Measurements from ENCODE around the gene KLF16.
A peak's percentile ranks its signal among the peaks of the same experiment; 100 is the strongest.

KLF16 gene

DNA sequence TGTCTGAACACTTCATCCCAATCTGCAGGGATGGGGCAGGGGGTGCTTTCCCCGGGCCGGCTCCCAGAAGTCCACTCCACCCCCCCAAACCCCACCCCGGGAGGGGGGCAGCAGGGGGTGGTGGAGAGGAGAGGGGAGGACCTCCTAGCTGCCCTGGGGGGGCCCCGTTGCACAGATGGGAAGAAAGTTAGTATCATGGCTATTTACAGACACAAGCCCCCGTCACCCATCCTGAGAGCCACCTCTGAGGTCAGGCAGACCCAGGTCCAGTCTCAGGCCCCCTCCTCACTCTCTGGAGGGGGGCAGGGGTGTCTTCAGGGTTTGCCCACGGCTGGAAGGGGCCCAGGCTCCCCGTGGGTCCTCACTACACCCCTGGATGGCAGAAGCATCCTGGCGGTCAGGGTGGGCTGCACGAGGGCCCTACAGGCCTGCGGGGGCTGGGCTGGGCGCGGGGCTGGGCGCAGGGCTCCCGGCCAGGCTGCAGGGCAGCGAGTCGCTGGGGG is 9.3 kb downstream of the KLF16 start:
- DNase-seq = no peak

DNA sequence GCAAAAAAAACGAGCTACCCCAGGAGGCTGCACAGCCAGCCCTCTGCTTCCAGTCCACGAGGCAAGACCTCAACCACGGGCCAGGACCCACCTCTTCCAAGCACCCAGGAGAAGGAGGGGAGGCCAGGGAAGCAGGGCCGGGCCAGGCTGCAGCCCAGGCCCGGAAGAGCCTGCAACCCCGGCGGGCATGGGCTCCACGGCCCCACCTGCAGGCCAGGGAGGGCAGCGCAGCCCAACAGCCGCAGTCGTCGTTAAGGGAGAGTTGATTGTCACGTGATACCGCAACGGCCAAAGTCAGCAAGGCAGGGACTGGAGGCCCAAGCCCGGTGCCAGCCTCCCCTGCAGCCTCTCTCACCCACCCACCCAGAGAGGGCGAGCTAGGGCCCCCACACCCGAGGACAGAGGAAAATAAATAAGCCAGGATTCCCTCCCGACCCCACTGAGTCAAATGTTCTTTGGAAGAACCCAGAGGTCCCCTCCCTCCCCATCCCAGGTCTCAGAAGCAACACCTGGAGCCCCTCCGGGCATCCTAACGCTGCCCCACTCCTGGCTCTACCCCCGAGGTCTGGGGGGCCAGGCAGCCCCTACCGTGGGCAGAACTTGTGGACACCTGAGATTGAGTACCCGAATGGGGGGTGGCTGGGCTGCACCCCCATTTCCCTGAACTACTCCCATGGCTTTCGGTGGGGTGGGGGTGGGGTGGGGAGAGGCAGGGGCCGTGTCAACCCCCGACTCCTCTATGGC is 9.9 kb downstream of the KLF16 start:
- DNase-seq = peak; percentile 74

DNA sequence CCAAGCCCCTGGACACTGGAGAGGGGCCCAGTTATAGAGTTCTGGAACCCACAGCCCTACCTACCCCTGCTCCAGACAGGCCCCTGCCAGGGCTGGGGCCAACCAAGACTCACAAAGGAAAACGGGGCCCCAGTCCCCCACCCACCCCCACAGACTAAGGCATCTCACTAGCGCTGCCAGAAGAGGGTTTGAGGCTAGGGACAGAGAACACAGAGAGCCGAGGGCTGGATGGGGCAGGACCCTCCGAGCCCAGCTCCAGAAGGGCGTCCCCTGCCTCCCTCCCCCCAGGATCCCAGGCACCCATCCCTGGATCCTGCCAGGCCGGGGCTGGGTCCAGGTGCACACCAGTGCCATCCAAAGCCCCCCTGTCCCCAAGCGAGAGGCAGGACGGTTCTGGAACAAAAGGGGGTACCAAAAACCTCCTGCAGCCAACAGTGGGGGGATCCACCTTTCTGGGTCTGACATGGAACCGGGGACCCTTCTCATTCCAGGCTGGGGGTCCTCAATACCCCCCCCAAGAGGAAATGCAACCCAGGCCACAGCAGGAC is 10.7 kb downstream of the KLF16 start:
- no peak for DNase-seq

DNA sequence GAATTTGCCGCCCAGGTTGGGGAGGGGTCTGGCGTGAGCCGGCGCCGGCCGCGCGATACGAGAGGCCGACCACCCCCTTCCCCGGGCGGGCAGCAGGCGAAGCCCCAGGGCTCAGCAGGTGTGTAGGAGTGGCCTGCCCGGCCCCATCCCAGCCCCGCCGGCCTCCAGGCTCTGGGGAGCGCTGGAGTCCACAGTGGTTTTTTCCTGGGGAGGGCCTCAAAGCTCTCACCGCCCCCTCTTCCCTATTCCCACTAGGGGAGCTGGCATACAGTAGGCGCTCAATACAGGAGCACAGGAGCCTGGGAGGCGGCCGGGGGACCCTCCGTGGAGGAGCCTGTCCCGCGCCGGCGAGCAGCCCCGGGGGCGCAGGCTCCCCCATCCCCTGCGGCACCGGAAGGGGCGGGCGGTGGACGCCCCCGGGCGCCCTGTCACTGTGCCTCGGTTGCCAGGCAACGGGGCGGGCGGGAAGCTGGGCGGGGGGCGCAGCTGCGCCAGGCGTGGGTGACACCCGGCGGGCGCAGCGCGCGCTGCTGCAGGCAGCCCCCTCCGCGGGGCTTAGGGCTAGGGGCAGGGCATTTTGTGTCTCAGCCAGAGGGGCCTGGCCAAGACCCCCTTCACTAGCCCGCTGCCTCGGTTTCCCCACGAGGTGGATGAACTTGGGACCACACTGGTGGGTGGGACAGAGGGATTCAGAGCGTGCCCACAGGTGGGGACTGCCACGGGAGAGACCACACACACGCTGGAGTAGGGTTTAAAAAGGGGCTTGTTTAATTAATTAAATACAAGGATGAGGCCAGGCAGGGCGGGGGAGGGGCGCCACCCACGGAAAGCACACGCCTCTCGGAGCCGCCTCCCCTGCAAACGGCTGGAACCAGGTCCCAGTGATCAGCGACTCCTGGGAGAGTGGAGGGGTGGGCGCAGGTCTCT is 11.5 kb downstream of the KLF16 start:
- DNase-seq = peak; percentile 68

DNA sequence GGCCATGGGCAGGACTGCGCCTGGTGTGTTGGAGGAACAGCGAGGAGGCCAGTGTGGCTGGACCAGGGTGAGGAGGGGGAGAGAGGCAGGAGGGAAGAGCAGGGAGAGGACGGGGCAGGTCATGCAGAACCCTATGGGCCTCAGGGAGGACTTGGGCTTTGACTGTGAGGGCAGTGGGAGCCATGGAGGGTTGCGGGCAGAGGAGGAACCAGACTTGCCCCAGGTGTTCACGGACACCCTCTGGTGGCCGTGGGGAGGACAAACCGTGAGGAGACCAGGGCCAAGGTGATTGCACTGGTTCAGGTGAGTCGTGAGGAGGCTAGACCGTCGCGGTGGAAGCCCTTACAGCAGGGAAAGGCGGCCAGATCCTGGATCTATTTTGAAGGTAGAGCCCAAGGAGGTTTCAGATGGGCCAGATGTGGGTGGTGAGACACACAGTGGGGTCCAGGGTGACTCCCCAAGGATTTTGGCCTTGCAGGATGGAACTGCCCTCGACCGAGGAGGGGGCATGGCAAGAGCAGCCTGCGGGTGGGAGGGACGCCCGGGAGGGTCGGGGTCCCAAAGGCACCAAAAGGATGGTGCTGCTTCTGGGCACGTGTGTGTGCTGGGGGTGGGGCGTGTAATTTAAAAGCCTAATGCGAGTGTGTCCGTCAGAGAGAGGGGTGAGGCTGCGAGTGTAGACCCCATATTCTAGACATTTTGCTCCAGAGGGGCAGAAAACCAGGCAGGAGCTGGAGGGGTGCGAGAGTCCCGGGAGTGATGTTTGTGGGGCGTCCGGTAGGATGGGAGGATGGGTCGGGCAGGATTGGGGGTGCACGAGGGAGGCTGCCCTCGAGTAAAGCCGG is 12.3 kb downstream of the KLF16 start:
- DNase-seq = no peak

DNA sequence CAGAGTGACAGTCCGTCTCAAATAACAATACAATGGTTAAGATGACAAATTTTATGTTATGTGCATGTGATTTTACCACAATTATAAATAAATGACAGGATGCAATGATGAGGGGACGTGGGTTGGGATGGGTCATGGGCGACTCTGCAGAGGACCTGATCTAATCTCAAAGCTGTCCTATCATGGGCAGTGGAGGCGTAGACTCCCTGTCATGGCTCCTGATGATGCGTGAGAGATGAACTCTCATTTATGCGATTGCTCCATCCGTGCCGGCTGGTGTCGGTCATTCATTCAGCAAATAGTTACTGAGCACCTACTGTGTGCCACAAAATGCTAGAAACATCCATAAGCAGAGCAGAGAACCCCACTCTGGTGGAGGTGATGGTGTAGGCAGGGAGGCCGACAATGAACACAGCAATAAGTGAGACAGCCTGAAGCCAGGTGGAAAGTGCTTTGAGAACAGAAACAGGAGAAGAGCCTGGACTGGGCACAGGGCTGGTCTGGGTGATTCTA is 13.4 kb downstream of the KLF16 start:
- no peak for DNase-seq

DNA sequence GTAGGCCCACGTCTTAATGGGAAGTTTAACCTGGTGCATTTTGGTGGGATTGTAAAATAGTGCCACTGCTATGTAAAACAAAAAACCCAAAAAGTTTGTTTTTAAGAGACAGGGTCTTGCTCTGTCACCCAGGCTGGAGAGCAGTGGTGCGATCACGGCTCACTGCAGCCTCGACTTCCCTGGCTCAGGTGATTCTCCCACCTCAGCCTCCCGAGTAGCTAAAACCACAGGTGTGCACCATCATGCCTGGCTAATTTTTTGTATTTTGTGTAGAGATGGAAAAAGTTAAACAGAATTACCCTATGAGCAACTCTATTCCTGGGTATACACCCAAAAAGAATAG is 14.3 kb downstream of the KLF16 start:
- DNase-seq = no peak

DNA sequence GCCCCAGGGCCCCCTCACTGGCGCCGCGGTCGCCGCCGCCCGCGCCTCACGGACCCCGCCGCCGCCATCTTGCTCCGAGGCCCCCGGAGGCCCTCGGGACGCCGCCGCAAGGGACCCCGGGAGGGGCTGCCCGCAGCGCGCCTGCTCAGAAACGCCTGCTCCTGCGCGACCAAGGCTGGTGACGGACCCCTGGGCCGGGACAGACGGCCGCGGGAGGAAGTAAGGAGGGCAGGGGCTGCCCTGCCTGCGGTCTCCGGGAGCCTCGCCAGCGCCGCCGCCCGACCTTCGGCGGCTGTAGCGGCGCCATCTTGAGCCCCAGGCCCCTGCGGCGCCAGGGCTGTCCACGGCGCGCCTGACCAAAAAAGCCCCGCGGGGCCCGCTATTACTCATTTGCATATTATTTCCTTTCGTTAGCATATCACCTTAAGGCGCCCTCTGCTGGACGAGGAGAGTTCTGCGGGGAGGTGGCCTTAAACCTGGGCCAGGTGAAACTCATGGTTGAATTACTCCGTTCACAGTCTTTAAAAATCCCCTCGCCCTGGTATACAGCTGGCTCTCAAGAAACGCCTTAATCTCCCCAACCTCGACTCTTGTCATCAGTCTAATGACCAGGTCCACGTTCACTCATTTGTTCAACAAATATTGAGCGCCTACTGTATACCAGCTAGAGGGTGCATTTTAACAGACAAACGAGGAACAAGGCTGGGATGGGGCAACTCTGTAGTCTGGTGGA is 14.8 kb downstream of the KLF16 start, which contains the start of gene REXO1:
REXO1 (minus strand) TSS at position 85 of the 733 bp plus-strand sequence. CDS start 125 bp downstream, outside the sequence.
- peak; percentile 99 for DNase-seq

DNA sequence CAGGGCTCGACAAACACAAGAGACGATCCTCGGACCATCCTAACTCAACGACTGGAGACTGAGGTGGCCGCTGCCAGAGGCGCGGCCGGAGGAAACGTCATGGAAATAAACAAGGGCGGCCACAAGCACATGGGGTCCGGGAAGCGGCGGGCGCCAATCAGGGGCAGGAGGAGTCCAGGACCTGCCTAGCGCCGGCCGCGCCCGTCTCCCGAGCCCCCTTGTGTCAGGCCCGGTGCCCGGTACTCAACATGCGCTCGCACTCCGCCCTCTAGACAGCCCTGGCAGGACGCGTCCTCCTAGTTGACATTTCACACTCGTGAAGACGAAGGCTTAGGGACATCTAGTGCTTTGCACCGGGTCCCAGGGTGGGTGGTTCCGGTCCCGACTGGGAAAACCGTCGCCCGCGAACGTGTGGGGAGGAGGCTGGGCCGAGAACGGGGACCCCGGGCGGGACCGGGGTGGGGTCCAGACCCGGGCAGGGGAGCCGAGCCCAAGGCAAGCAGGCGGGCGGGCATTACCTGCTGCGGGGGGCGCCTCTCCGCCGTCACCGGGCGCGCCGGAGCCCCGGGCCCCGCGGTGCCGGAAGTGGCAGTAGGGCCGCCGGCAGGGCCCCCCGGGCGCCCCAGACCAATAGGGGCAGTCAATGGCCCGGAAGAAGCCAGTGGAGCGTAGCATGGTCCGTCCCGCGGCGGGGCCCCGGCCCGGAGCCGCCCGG is 15.5 kb downstream of the KLF16 start:
- no peak for DNase-seq

DNA sequence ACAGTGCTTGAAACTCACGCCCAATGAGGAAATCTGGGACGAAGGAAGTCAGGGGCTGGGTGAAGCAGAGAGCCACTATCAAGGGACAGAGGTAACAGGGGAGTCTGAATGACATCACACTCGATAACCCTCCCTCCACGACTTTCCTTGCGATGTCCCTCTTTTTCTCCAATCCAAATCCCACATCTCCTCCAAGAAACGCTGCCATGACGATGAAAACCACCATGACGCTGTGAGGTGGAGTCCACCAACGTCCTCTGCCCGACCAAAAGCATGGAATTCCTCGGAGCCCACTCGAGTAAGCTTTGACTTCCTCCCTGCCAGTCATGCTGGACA is 16.1 kb downstream of the KLF16 start:
- DNase-seq = no peak

DNA sequence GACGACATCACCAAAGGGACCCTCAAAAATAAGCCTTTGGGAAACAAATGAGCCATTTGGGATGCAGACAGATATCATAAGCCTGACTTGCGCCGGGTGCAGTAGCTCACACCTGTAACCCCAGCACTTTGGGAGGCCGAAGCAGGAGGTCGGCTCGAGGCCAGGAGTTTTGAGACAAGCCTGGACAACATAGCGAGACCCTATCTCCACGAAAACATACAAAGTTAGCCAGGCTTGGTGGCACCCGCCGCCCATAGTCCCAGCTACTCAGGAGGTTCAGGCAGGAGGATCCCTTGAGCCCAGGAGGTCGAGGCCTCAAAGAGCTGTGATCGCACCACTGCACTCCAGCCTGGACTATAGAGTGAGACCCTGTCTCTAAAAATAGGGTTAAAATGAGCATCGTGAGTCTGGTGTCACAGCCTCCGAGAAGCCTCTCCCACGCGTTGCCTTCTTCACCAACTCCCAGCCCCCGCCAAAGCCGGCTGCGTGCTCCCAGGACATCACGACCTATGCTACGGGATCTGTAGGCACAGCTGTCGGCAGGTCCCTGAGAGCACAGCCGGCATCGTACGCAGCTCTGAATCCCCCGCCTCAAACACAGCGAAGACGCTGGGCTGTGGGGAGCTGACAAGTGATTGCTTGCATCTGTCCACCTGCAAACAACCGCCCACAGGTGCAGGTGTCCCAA is 16.7 kb downstream of the KLF16 start:
- DNase-seq = no peak

DNA sequence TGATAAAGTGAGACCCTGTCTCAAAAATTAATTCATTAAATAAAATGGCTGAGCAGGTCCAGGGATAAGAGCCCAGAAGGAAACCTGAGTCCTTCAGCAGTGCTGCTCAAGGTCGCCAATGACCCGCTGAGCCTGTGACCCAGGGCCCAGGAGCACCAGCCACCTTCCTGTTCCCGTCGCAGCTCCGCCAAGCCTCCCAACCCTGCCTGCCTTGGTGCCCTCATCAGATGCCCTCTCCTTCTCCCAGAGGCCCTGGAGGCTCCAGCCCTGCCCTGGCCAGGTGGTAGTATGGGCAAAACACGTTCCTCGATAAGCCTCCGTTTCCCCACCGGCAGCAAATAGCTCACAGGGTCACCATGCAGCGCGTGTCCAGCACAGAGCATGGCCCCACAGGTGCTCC is 17.7 kb downstream of the KLF16 start:
- DNase-seq = no peak

DNA sequence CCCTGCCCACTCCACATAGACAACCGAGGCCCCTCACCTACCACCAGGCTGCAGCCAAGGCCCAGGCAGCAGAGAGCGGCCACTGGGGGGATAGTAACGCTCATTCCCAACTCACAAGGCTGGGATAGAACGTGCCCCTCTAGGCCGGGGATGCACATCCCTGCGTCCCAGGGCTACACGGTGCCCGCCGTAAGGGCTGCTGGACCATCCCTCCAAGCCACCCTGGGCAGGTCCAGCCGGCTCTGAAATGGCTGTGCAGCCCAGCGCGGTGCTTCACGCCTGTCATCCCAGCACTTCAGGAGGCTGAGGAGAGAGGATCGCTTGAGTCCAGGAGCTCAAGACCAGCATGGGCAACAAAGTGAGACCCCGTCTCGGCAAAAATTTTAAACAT is 18.3 kb downstream of the KLF16 start:
- no peak for DNase-seq

DNA sequence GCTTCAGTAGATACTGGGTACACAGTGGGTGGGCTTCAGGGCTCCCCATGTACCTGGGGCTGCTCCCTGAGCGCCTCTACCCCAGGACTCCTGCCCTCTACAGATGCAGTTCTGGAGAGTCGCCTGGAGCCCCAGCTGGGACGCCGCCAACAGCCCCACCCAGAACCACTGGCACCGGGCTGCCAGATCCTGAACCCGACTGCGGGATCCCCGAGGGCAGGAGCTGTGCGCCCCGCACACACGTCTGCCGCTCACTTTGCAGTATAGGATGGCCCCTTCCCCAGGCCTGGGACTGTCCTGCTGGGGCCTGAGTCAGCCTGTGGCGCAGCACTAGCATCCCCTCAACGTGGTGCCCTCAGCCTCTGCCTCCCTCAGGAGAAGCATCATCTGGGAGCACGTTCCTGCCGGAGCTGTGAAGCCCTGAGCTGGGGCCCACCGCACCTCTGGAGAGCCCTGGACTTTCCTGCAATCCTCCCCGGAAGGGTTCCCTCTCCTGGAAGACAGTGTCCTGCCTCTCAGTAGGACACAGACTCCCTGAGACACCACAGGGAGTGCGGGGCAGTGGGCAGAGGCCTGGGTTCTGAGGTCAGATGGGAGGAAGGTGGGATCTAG is 18.8 kb downstream of the KLF16 start:
- DNase-seq = no peak

DNA sequence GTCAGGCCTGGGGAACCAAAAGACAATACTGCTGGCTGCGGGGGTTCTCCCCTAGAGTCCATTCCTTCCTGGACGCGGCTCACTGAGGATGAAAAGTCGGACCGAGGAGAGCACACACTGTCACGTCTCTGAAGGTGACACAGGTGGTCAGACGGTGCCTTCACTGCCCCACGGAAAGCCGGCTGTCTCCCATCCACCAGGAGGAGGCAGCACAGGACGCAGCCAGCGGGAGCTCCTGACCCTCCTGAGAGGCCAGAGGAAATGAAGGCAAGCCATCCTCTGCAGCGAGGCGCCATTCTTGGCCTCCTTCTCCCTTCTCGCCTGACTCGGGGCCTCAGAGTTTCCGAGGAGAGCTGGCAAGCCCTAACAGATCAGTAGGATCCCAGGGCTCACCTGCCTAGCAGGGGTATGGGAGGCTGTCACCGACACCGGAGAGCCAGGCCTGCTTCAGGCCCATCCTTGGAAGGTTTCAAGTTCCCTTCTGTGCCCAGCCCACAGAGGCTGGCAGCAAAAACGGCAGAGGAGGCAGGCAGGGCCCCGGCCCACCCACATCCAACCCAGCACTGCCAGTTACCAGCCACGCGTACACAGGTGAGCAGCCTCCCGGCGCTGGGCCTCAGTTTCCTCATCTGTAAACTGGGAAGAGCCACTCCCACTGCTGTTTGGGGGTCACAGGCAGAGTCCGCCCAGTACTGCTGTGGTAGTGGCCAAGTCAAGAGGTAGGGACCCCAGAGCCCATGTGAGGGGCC is 19.6 kb downstream of the KLF16 start:
- DNase-seq = no peak

DNA sequence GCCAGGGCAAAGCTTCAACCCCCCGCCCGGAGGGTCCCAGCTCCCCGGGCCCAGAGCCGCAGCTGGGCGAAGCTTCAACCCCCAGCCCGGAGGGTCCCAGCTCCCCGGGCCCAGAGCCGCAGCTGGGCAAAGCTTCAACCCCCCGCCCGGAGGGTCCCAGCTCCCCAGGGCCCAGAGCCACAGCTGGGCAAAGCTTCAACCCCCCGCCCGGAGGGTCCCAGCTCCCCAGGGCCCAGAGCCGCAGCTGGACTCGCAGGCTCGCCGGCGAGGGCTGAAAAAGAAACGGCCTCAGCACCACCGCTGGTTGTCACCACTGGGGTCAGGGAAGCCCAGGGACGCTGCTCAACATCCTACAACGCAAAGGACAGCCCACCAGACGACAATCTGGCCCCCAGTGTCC is 20.3 kb downstream of the KLF16 start:
- no peak for DNase-seq

DNA sequence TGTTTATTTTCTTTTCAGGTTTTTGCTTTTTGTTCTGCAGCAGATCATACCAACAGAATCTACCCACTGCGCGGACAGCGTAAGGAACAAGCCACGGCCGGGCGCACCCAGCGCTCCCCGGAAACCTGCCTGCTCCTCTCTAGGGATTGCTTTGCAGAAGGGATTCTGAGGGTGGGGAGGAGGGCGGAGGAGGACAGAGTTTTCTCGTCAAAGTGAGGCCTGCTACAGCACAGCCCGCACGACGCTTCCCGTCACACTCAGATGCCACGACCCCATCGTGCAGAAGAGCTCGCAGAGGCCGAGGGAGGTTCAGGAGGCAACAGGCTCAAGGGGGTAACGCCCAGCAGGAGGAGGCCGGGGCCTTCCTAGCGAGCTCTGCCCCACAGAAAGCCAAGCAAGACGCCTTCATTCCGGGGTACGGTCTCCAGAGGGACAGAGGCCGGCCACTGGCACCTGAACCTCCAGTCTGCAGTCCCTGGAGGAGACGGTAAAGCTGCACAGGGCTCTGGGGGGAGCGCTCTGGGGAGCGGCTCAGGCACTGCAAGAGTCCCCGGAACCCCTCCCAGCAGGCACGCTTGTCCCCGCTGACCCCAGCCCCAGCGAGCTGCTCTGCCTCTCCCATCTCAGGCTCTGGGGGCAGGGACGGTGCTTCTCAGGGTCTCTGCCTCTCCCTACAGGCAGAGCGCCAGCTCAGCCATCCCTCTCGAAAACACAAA is 22.0 kb downstream of the KLF16 start:
- DNase-seq = no peak

DNA sequence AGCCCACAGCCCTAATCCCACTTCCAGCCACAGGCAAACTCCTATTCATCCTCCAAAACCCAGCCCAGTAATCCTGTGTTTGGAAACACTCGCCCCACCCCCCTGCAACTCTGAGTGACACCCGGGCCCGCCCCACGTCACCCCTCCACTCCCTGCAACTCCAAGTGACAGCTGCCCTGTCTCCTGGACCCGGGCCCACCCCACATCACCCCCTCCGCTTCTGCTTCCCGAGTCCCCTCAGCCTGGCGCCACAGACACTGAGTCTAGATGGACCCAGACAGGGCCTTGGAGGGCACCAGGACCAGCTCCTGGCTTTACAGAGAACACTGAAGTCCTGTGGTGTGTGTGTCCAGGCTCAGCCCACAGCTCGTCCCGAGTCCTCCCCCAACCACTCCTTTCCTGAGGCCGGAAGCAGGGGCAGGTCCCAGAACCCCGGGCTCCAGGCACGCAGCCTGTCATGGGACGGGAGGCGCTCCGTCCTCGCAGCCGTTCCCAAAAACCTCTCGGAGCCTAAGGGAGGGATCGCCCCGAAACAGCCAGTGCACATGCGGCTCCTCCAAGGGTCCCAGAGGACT is 22.8 kb downstream of the KLF16 start:
- DNase-seq = no peak
